GM19025 (cell line): ENCODE measurements around the gene GORASP1.
A peak's percentile ranks its signal among the peaks of the same experiment; 100 is the strongest.
"Not testable (repeated sequence)": the region's sequence is repeated elsewhere in the genome, so short reads cannot be mapped to it uniquely, and the experiment has no call there.

Source experiments
- ATAC-seq: cut with Tn5 transposase; IDR thresholded peaks from one replicate; pipeline ENCODE4 v1.9.1; 2021; ENCODE audit warnings: mild to moderate bottlenecking, low read depth, moderate library complexity; ENCODE audit not compliant: unreplicated experiment

The GORASP1 gene

GRCh38 chr3:39079530-39079929 is 27.9 kb downstream of the GORASP1 start:
- no peak for ATAC-seq

GRCh38 chr3:39075910-39076309 is 31.5 kb downstream of the GORASP1 start:
- ATAC-seq = no peak

GRCh38 chr3:39068556-39068955 is 38.9 kb downstream of the GORASP1 start:
- no peak for ATAC-seq

- no peak for ATAC-seq
Observed at GRCh38 chr3:39067286-39067685, 40.1 kb downstream of the GORASP1 start.

- ATAC-seq = no peak
Observed at GRCh38 chr3:39065197-39065596, 42.2 kb downstream of the GORASP1 start.

- no peak for ATAC-seq
Observed at GRCh38 chr3:39064646-39065045, 42.8 kb downstream of the GORASP1 start.

GRCh38 chr3:39063143-39063542 is 44.3 kb downstream of the GORASP1 start:
- ATAC-seq = no peak

- no peak for ATAC-seq
Observed at GRCh38 chr3:39062180-39062579, 45.2 kb downstream of the GORASP1 start.

GRCh38 chr3:39061228-39061627 is 46.2 kb downstream of the GORASP1 start:
- ATAC-seq = not testable (repeated sequence)

GRCh38 chr3:39056151-39056550 is 51.3 kb downstream of the GORASP1 start:
- ATAC-seq = no peak

GRCh38 chr3:39053696-39054095 is 53.7 kb downstream of the GORASP1 start:
- no peak for ATAC-seq

GRCh38 chr3:39052583-39052982 is 54.8 kb downstream of the GORASP1 start:
- ATAC-seq = no peak

GRCh38 chr3:39051649-39052561 is 55.5 kb downstream of the GORASP1 start, which contains the start of the genes SCN11A and WDR48:
TSS of gene SCN11A (minus strand) at chr3:39051944. CDS start at chr3:38950362, 101,582 bp downstream.
TSS of gene WDR48 (plus strand) at chr3:39052016. CDS start at chr3:39052026, 10 bp downstream.
- ATAC-seq = peak; percentile 97

- ATAC-seq = no peak
Observed at GRCh38 chr3:39050029-39050428, 57.4 kb downstream of the GORASP1 start.
